Cerebellar cortex (tissue), 1 donor: ENCODE measurements around the gene CEP76.

Experiments used
- DNase-seq: peaks from one replicate; pipeline ENCODE4 v3.0.0-alpha.2; 2015; ENCODE audit warnings: low spot score

The CEP76 gene, protein sequence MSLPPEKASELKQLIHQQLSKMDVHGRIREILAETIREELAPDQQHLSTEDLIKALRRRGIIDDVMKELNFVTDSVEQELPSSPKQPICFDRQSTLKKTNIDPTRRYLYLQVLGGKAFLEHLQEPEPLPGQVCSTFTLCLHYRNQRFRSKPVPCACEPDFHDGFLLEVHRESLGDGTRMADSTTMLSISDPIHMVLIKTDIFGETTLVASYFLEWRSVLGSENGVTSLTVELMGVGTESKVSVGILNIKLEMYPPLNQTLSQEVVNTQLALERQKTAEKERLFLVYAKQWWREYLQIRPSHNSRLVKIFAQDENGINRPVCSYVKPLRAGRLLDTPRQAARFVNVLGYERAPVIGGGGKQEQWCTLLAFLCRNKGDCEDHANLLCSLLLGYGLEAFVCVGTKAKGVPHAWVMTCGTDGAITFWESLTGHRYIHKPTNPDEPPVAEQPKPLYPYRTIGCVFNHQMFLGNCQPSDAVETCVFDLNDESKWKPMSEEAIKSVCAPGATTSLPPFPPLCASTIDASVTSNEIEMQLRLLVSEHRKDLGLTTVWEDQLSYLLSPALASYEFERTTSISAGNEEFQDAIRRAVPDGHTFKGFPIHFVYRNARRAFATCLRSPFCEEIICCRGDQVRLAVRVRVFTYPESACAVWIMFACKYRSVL

DNA sequence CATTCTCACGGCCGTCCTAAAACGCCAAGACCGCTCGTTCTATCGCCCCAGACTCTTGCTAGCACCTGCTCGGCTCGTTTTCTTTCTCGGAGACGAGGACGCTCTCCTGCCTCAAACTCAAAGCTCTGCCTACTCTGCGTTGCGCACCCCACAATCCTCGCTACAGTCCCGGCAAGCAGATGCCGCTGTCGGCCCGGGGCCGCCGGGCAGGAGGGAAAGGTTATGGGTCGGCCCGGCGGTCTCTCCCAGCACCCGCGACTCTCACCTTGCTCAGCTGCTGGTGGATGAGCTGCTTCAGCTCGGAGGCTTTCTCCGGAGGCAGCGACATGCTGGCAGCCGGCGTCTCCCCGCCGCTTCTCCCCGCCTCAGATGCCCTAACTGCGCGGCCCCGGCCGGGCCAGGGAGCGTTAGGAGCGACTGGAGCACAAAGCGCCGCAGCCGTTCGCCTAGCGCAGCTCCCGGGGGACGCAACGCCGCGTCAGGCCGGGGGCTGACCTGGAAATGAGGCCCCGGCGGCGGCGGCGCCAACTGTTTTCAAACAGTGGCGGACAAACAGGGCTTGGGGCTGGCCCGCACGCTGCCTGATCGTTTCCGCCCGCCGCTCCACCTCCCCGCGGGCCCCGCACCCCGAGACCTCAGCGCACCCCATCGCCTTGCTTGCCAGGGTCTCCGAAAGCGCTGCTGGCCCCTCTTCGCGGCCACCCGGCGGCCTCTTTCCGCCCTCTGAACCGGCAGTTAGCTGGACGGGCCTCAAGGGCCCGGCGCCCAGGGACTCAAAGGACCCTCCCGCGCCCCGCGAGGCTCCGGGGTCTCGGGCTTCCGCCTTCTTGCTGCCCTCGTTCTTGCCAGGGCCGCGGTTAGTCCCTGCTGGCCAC, at the start of gene CEP76, which contains the start of gene PSMG2:
CEP76 (minus strand) TSS at position 503 of the 875 bp plus-strand sequence; CDS start at position 328, 175 bp downstream.
PSMG2 (plus strand) TSS at position 822 of the 875 bp plus-strand sequence. CDS start 66 bp downstream, outside the sequence.
- peak; percentile 87 for DNase-seq

DNA sequence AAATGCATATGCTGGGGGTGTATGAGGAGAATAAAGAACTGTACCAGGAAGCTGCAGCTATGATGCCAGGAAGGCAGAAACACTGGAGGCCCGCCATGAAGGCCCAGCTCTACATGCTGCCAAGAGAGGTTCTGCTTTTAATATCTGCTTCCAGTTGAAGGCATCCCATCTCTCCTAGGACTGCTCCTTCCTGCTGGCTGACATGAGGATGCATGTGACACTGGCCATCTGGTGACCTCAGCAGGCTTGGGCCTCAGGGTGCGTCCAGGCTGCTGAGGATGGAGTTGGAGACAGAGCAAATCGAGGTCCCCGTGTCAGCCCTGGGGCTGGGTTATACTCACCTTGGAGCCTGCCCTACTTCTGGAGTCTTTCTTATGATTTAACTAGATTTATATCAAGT, 49.4 kb upstream of the CEP76 start:
- peak; percentile 57 for DNase-seq

DNA sequence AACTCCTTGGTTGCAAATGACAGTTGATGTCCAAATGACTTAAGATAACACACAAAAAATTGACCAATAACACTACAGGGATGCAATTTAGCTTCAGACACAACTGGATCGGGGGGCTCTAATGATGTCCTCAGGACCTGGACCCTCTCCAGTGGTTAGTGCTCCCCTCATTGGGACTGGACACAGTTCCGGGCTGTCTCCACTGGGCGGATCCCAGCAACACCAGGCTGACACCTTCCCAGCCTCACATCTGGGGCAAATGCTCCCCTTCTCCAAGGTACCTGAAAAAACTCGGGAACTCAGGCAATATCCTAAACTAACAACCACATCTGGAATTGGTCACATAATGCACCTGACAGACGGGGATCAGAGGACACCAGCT, 49.0 kb upstream of the CEP76 start:
- no peak for DNase-seq

DNA sequence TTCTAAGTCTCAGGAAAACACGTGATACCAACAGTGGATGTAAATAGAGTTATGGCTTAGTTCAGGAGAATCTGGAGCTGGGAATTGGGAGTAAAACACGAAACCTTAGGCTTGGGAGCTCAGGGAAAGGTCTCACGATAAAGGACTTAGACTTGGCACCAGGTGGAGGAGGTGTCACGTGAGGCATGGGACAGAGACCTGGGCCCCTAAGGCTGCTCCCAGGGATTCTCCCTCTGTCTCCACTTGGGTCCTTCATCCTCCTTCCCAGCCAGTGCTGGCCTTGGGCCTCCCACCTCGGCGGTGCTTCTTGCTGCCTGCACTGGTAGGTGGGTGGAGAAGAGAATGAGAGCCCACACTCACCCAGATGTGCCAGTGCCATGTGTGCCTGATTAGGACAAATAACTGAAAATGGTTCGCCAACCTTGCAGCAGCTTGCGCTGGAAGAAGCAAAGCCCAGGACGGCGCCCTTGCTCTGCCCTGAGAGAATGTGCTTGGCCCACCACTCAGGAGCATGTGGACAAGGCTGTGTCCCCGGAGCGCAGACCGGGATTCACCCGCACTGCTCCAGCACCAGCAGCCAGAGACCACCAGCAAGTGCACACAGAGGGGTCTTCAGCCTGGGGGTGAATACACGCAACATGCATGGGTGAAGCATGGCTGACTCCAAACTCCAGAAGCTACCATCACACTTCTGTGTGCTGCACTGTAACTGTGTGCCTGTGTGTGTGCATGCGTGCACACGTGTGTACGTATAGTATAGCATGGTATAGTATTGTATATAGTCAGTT, 48.4 kb upstream of the CEP76 start:
- no peak for DNase-seq

DNA sequence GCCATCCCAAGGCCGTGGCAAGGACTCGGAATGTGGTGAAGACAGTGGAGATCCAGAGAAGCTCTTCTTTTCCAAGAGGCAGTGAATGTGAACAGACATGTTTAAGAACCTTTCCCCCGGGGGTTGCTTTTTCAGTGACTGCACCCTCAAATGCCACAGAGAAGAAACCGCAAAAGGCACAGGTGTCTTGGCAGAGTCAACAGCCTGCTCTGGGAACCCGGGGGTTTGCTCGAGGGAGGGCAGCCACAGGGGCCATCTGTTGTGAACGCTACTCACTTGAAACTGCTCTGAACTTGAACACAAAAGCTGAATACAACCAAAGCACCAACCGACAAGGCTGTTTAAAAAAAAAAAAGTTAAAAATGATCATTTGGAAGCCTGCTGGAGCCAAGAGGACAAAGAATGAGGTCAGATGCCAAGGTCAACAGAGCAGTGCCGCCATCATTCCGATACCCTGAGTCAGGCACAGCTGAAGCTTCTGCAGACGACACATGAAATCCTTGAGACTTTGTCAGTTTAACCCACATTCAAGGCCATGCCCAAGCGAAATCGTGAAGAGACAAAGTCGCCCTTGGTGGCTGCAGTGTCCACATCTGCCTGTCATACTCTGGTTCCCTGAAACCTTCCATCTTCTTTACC, 47.7 kb upstream of the CEP76 start:
- DNase-seq, result no peak

DNA sequence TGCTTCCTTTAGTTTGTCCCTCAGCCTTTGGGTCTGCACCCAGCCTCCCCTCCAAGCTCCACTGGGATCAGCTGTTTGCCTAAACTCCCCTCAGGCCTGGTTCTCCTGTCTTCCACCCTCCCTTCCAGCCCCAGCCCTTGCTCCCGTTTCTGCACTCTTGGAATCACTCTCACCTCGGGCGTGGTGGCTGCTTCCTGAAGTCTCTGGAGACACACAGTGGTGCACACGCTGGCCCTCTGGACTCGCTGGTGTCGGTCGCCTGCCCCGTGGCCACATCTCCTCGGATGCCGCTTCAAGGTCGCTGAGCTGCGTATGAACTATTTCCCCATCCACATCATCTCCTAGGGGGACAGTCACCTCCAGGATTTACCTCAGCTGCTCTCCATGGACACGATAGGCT, 46.6 kb upstream of the CEP76 start:
- no peak for DNase-seq

DNA sequence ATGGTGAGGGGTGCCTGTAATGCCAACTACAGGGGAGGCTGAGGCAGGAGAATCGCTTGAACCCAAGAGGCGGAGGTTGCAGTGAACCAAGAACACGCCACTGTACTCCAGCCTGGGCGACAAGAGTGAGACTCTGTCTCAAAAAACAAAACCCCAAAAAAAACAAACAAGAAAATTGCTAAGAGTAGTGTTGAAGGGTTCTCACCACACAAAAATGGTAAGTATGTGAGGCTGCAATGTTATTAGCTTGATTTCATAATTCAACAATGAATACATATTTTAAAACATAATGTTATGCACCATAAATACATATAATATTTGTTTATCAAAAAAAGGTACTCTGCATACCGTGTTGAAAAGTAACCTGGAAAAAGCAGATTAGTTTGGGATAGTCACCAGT, 46.1 kb upstream of the CEP76 start:
- no peak for DNase-seq

DNA sequence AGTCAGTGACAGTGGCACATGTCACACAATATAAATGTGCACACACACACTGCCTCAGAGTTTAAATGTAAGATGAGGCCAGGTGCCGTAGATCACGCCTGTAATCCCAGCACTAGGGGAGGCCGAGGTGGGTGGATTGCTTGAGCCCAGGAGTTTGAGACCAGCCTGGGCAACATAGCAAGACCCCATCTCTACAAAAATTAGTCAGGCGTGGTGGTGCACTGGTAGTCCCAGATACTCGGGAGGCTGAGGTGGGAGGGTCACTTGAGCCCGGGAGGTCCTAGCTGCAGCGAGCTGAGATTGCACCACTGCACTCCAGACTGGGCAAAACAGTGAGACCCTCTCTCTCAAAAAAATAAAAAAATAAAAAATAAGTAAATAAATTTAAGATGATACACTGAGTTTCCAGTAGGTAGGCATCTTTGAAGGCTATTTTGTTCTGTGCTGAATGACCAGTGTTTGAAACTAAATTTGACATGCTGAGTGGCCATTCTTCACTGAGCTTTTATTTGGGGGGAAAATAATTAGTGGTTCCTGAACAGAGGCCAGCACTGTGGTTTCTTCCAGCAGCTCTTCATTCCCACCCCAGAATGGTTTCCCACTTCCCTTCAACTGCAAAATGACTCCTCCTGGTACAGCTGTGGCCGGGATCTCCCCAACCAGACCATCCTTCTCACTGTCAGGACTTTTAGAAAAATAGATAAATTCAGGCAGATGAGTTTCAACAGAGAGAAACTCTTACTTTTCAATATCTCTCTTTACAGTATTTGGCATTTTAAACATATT, 45.2 kb upstream of the CEP76 start:
- no peak for DNase-seq

DNA sequence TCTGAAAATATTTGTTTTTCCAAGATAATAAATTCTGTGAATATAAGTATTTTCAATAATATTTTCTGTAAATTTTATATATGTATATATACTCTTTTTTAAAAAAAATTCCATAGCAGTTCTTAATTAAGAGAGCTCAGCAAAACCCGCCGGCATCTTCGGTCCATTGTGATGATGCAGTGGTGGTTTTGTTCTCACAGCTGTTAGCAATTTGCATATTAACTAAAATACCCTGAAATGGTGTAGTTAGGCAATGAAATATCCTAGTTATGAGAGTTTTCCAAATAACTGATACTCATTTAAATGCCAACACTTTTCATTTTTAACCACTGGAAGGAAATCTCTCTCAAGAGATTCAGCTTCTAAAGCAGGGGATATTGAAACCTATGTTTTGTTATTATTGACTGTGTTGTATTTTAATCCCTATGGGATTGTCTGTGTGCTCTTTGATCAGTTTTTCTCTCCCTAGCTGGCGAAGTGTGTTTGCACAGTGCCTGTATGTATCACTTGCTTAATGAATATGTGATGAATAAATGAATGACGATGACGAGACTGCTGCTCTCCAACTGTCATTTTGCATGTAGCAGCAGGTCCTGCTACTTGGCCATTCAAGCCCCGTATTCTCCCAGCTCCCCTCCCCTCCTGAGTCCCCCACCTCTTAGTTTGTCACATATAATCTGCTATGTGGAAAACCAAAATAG, 42.7 kb upstream of the CEP76 start:
- no peak for DNase-seq

DNA sequence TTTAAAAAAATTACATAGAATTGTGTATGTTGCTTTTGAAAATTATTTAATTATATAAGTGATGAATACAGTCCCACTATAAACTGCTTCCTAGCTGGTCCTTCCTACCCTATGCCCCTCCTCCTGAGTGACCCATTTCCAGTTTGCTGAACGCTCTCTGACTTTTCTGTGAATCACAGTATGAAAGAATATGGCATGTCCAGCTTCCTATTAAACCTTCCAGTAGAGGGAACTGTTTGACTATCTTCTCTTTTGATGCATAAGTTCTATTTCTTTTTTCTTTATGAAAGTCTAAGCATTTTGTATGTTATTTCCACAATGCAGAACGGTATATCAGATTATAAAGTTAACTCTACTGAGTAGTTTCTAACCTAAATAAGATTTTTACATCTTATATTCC, 41.6 kb upstream of the CEP76 start:
- peak; percentile 47 for DNase-seq

DNA sequence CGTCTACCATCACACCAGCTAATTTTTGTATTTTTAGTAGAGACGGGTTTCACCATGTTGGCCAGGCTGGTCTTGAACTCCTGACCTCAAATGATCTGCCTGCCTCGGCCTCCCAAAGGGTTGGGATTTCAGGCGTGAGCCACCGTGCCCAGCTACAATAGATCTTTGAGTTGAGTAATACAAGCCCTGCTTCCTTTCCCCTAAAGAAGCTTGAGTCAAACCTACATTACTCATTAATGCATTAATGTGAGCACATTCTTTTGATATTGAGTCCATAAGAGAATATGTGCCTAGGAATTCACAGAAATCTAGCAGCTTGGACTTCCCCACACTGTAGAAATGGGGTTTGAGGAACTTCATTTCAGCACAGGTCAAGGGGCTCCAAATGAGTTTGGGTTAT, 39.9 kb upstream of the CEP76 start:
- DNase-seq, result no peak

DNA sequence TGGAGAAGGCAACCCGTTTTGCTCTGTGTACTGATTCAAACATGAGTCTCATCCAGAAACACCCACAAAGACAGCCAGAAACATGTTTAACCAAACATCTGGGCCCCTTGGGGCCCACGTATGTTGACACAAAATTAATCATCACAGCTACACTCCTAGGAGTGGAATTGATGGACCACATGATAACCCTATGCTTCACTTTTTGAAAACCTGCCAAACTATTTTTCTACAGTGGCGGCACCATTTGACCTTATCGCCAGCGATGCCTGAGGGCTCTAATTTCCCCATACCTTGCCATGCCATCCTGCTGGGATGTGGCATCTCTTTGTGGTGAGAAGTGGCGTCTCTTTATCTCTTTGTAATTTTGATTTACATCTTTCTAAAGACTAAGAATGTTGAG, 38.8 kb upstream of the CEP76 start:
- no peak for DNase-seq

DNA sequence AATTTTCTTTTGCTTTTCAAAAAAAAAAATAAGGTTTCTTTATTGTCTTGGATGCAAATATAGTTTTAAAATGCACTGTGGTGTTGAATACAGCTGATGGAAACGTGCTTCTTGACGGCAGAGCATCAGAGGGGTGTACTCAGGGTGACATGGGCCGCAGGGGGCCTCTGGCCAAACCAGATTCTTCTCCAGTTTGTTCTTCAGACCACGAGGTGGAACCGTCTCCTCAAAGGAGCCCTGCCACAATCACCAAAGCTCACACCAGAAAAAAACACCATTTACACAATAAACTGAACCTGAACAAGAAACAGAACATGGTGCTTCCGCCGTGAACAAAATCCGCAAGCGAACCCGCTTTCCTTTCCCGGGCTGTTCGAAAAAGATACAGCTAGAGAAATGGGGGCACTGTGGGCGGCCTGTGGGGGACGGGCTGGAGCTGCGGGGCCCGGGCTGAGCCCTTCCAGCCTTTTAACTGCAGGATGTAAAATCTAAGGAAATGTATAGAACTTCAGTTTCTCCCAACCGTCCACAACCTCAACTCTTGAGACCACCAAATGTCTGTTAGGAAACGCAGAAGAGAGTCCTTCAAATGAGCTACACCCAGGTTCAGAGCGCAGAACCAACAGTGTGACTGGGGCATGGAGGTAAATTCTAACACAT, 34.9 kb upstream of the CEP76 start:
- DNase-seq, result no peak

DNA sequence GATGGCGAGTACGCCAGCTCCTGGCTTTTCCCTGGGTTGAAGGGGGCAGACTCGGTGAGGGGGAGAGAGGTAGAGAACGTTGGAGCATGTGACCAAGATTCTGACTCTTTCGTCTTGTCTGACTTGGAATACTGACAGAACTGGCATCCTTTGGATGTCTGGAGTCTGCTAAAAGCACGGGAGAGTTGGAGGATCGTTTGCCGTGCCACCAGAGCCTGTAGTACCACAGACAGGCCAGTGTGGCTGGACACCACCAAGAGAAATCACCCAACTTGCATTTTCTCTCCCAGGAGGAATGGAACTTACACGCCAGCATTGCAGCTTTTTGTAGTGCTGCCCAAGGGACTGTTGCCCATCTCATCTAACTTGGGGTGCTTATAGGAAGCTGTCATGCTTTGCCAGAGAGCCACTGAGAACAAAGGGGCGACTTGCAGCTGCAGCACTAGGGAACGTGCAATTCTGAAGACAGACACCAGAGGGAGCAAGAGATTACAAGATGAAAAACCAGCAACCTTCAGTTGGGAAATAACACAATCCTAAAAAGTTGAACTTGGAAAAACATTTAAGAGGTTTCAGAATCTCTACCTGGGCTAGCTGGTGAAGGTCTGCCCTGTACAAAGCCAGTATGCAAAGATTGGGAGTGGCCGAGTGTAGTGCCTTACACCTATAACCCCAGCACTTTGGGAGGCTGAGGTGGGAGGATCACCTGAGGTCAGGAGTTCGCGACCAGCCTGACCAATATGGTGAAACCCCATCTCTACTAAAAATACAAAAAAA, 24.4 kb upstream of the CEP76 start:
- peak; percentile 77 for DNase-seq

DNA sequence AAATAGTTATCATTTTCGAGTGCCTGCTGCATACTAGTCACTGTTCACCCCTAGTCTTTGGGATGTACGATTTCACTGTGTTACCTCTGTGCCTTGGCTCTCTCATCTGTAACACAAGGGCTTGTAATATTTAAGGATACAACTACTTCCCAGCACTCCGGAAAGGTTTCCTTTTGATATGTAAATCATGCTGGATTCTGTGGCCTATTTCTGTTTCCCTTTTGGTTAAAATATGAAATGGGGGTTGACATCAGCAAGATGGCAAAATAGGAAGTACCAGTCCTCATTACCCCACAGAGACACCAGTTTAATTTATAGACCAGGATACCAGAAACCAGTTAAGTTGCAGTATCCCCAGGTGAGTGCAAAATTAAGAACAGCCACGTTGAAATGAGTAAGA, 23.8 kb upstream of the CEP76 start:
- no peak for DNase-seq

DNA sequence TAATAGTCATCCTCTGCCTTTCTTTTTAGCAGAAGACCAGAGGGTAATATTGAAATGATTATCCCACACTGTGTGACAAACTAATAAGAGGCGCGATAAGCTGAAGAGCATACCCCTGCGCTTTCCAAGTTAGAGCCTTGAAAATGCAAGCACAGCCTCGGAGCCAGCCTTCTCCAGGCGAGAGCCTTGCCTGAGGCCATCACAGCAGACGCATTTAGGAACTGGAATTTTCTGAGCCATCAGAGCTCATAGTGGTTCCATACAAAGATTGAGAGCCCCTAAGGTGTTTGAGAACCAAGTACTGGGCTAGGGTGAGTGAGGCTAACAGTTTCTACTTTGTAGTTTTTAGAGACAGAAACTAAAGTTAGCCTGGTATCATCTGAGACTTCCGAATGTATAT, 20.2 kb upstream of the CEP76 start:
- DNase-seq, result no peak

DNA sequence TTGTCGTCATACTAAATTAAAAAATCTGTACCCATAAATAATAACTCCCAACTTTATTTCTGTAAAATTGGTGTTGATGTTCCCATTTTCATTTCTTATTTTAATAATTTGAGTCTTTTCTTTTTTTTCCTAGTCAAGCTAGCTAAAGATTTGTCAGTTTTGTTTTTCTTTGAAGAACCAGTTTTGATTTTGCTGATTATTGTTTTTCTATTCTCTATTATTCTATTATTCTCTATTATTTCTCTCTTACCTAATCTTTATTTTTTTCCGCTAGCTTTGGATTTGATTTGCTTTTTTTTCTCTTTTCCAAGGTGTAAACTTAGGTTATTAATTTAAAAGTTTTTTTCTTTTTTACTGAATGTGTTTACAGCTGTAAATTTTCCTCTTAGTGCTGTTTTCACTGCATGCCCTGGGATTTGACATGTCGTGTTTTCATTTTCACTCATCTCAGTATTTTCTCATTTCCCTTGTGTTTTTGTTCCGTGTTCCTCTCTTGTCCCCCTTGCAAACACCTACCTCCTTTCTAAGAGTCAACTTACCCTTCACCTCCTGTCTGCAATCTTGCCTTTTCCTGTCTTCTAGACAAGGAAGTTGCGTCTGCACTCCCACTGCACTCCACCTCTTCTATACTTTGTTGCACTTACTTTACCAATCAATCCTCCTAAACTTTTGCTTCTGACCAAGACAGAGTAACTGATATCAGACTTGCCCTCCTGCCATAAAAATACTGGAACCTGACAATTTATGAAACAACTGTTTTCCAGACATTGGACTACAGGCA, 19.2 kb upstream of the CEP76 start:
- DNase-seq, result no peak

DNA sequence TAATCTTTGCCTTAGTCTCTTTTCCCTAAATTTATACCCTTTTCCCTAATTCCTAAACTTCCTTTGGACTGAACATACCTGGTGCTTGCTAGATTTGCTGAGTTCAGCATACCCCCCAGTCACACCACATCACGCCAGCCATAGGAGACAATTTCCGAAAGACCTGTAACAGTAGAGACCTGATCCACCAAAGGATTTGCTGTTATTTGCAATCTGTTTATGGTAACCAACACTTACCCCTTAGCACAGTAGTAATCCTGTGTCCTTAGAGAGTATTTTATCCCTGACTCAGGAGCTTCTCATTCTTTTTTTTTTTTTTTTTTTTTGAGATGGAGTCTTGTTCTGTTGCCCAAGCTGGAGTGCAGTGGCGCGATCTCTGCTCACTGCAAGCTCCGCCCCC, 8.9 kb upstream of the CEP76 start:
- no peak for DNase-seq
